K562 (cell line): ENCODE measurements around the gene SLX4IP. TPM values are rescaled to one million over a fixed set of nuclear protein-coding genes. Genes with fewer than 3 reads are reported as not detected.

ENCODE experiments used
- E2F1 ChIP-seq: sonication (generic); formaldehyde crosslinking; IDR thresholded peaks from 2 replicates; pipeline ENCODE4 v1.8.1; 2023; ENCODE audit warnings: mild to moderate bottlenecking, missing genetic modification reagents, moderate library complexity
- HDAC1 ChIP-seq, 2 experiments: fragments of 450-650 bp; IDR thresholded peaks; 2 replicates each; pipeline ENCODE4 v1.6.1; 2016 to 2017; ENCODE audit warnings: inconsistent platforms in 1 of 2, mild to moderate bottlenecking in 1 of 2, moderate library complexity in 1 of 2
- MGA ChIP-seq: fragments of 450-650 bp; IDR thresholded peaks from 2 replicates; pipeline ENCODE4 v1.6.1; 2016; ENCODE audit warnings: mild to moderate bottlenecking, moderate library complexity
- ZNF224 ChIP-seq: sonication (generic); formaldehyde crosslinking; IDR thresholded peaks from 2 replicates; pipeline ENCODE4 v1.8.0; 2022; ENCODE audit warnings: mild to moderate bottlenecking, missing genetic modification reagents
- polyA plus RNA-seq, 8 experiments: library from polyadenylated mRNA; depleted of rRNA in 4 of 8; stranded (reverse) in 5 of 8; unstranded in 3 of 8; fragments of >200 nt; fragmentation: Nextera tagmentation in 2 of 8; fragmentation: Illumina TruSeq in 1 of 8; extraction: Ambion mirVana in 2 of 8; extraction: Trizol in 1 of 8; gene quantifications; 2 replicates each; pipeline versions ENCODE4 v1.2.1 to v1.2.3, GENCODE V29; 2011 to 2014; ENCODE audit warnings: inconsistent platforms in 1 of 8, missing spikeins in 1 of 8
- total RNA-seq, 7 experiments: library from RNA; depleted of rRNA in 6 of 7; stranded (reverse); fragments of >200 nt in 6 of 7; fragmentation: Illumina TruSeq in 2 of 7; extraction: Trizol in 2 of 7; gene quantifications; 2 replicates each; pipeline versions ENCODE4 v1.2.1 to v1.2.3, GENCODE V29; 2011 to 2021; ENCODE audit warnings: low replicate concordance in 1 of 7

The SLX4IP gene
- total and polyA plus RNA-seq, 9 of the 15 experiments (the other 6 are each of a cell fraction or from before 2014, with no cell fraction given) = 1.5 to 5.9 (median 3.5) TPM

GRCh38 chr20:10433623-10434466 is 1.3 kb upstream of the SLX4IP start, which contains the start of gene MKKS (continued):
- TF ChIP-seq MGA (peak; percentile 82), HDAC1 (IDR thresholded peaks at IDR 0.05) (peak in 1 of 2 experiments; percentile 12; a peak in 1 of 4 replicates), E2F1 (CRISPR knock-in tag) (no peak), ZNF224 (no peak)
